ENCODE measurements around the gene LRMDA. TPM values are rescaled to one million over a fixed set of nuclear protein-coding genes. Genes with fewer than 3 reads are reported as not detected.

LRMDA gene
- total RNA-seq, 1 experiment from 2014 or later = 4.8 TPM

DNA sequence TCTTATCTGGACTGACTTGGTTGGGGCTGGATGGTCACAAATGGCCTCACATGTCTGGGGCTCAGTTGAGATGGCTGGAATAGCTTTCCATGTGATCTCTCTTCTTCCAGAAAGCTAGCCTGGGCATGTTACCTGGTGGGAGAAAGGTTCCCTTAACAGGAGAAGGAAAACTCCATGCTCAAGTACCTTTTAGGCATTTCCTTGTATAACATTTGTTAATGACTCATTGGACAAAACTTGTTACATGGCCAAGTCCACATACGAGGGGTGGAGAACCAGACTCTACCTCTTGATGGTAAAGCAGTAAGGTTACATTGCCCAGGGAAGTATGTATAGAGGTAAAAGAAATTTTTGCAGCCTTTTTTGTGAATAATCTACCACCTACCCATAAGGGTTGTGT is 826.4 kb downstream of the LRMDA start:
- Histone ChIP-seq H3K9me2 (ENCODE audit: insufficient read depth) (no peaks in the 10 kb centered on the region), H3K36me3 (ENCODE audit: control insufficient read depth in 1 of 2, insufficient read depth in 2 of 2, low read length in 2 of 2) (no peaks in the 10 kb centered on the region), H4K20me1 (ENCODE audit: insufficient read depth) (no peaks in the 10 kb centered on the region), H3K27me3 (ENCODE audit: insufficient read depth, low read length) (no peaks in the 10 kb centered on the region; the same call in 1 of the 2 replicates), H3K9ac (ENCODE audit: low read length) (no peak overlapping the region), H2AFZ (ENCODE audit: low read depth, low read length, poor library complexity, severe bottlenecking) (no peak overlapping the region), H3K4me1 (ENCODE audit: control insufficient read depth in 1 of 2, insufficient read depth in 2 of 2, low read length in 2 of 2) (no peaks in the 10 kb centered on the region), H3K4me3 (replicated peaks in 1 of 2; ENCODE audit: low read depth in 1 of 2, low read length in 2 of 2) (no peak overlapping the region), H3K27ac (ENCODE audit: low read depth, low read length) (no peak overlapping the region), H3K4me2 (ENCODE audit: low read length) (no peak overlapping the region), H3K9me3 (ENCODE audit: control insufficient read depth in 1 of 2, insufficient read depth in 1 of 2, low read depth in 1 of 2, low read length in 2 of 2) (peaks cover 0 to 5% of the 10 kb centered on the region in 2 experiments; a peak in 1 of 4 replicates), H3K79me2 (ENCODE audit: insufficient read depth, low read length) (no peaks in the 10 kb centered on the region)
- no peak for DNase-seq (ENCODE audit: low read depth, low spot score)
- CTCF ChIA-PET = no interaction called here
- intact Hi-C loops (cut with micrococcal nuclease) = no loop called here
- TF ChIP-seq CEBPB (IDR thresholded peaks at IDR 0.05; ENCODE audit: low read depth) (no peak), JUND (IDR thresholded peaks at IDR 0.05) (no peak)
- TF ChIP-seq, protein P1, sequence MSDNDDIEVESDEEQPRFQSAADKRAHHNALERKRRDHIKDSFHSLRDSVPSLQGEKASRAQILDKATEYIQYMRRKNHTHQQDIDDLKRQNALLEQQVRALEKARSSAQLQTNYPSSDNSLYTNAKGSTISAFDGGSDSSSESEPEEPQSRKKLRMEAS (IDR thresholded peaks at IDR 0.05) = no peak
- BruUV-seq (replicated peaks) = no TSS peak
- RAD21 ChIA-PET (ENCODE audit: low non-redundant PET in 1 of 2, low total read pairs in 2 of 2, uncharacterized antibody in 2 of 2, unreplicated experiment in 2 of 2) = no interaction called here
- no peak for ATAC-seq
- POLR2A ChIA-PET = no interaction called here

DNA sequence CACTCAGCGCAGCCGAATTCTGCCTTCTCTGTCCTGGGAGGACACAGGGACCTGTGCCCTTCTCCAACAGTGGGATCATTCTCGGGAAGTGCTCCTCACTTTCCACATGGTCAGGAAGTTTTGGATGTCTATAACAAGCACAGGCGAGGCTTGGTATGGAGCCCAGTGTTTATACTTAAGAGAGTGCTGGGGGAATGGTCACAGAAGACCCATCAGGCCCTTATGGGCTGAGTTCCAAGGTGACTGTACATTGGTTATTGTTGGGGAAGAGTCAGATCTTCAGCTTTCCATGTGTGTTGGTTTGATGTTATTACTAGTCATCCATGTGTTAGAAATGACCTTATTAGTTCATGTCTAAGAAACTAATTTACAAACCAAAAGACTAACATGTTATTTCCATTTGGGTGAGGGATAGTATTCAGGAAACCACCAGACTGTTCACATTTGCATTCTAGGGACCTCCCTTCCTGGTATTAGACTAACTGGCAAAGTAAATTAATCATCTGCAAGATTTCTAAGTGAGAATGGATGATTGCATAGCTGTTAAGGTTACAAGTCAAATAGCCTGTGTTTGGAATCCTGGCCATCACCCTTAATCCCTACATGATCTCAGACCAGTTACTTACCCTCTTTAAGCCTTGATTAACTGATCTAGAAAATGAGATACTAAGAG is 834.2 kb downstream of the LRMDA start:
- TF ChIP-seq POLR2AphosphoS5 (IDR thresholded peaks at IDR 0.05; ENCODE audit: low read depth, low read length) = no peak
- TF ChIP-seq FOSL1 (IDR thresholded peaks at IDR 0.05; ENCODE audit: low read depth) = no peak
- TF ChIP-seq EGR1 (IDR thresholded peaks at IDR 0.05; ENCODE audit: low read depth) = no peak
- TF ChIP-seq, protein P2, sequence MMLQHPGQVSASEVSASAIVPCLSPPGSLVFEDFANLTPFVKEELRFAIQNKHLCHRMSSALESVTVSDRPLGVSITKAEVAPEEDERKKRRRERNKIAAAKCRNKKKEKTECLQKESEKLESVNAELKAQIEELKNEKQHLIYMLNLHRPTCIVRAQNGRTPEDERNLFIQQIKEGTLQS (IDR thresholded peaks at IDR 0.05) = no peak
- no peak for TF ChIP-seq EZH2 (IDR thresholded peaks at IDR 0.05)
- no peak for TF ChIP-seq EZH2phosphoT487 (IDR thresholded peaks at IDR 0.05; ENCODE audit: borderline replicate concordance)
- Histone ChIP-seq H2AFZ (ENCODE audit: low read depth, low read length, poor library complexity, severe bottlenecking) (no peak overlapping the region), H3K79me2 (ENCODE audit: insufficient read depth, low read length) (no peaks in the 10 kb centered on the region), H3K27ac (ENCODE audit: low read depth, low read length) (no peak overlapping the region), H3K4me1 (ENCODE audit: control insufficient read depth in 1 of 2, insufficient read depth in 2 of 2, low read length in 2 of 2) (no peaks in the 10 kb centered on the region), H3K4me3 (replicated peaks in 1 of 2; ENCODE audit: low read depth in 1 of 2, low read length in 2 of 2) (no peak overlapping the region), H3K9me2 (ENCODE audit: insufficient read depth) (no peaks in the 10 kb centered on the region), H3K27me3 (ENCODE audit: insufficient read depth, low read length) (no peaks in the 10 kb centered on the region), H3K9me3 (ENCODE audit: control insufficient read depth in 1 of 2, insufficient read depth in 1 of 2, low read depth in 1 of 2, low read length in 2 of 2) (peaks cover 0 to 4% of the 10 kb centered on the region in 2 experiments; a peak in 1 of 4 replicates), H3K4me2 (ENCODE audit: low read length) (no peak overlapping the region), H3K36me3 (ENCODE audit: control insufficient read depth in 1 of 2, insufficient read depth in 2 of 2, low read length in 2 of 2) (no peaks in the 10 kb centered on the region), H4K20me1 (ENCODE audit: insufficient read depth) (no peaks in the 10 kb centered on the region), H3K9ac (ENCODE audit: low read length) (no peak overlapping the region)
- POLR2A ChIA-PET = no interaction called here
- DNase-seq (ENCODE audit: low read depth, low spot score) = no peak
- no peak for ATAC-seq
- BruUV-seq (replicated peaks) = no TSS peak
- RAD21 ChIA-PET (ENCODE audit: low non-redundant PET in 1 of 2, low total read pairs in 2 of 2, uncharacterized antibody in 2 of 2, unreplicated experiment in 2 of 2) = no interaction called here
- intact Hi-C loops (cut with micrococcal nuclease) = no loop called here
- CTCF ChIA-PET = no interaction called here

All from HCT116 (cell line).